ENCODE measurements around the gene PROSER1. TPM values are rescaled to one million over a fixed set of nuclear protein-coding genes. Genes with fewer than 3 reads are reported as not detected.

PROSER1 gene
- total RNA-seq, 1 donor from 2014 or later, result 63.7 TPM

DNA sequence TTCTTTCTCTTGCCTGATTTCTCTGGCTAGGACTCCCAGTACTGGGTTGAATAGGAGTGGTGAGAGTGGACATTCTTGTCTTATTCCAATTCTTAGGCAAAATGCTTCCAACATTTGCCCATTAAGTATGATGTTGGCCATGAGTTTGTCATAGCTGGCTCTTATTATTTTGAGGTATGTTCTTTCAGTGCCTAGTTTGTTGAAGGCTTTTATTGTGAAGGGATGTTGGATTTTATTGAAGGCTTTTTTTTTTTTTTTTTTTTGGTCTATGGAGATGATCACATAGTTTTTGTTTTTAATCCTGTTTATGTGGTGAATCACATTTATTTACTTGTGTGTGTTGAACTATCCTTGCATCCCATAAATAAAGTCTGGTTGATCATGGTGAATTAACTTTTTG is 20.2 kb upstream of the PROSER1 start:
- no peaks in the 10 kb centered on the region for H3K9me3 Mint-ChIP-seq (ENCODE audit: unreplicated experiment)
- TF ChIP-seq, protein P1, sequence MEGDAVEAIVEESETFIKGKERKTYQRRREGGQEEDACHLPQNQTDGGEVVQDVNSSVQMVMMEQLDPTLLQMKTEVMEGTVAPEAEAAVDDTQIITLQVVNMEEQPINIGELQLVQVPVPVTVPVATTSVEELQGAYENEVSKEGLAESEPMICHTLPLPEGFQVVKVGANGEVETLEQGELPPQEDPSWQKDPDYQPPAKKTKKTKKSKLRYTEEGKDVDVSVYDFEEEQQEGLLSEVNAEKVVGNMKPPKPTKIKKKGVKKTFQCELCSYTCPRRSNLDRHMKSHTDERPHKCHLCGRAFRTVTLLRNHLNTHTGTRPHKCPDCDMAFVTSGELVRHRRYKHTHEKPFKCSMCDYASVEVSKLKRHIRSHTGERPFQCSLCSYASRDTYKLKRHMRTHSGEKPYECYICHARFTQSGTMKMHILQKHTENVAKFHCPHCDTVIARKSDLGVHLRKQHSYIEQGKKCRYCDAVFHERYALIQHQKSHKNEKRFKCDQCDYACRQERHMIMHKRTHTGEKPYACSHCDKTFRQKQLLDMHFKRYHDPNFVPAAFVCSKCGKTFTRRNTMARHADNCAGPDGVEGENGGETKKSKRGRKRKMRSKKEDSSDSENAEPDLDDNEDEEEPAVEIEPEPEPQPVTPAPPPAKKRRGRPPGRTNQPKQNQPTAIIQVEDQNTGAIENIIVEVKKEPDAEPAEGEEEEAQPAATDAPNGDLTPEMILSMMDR (IDR thresholded peaks at IDR 0.05; ENCODE audit: partially characterized antibody, unreplicated experiment), result no peak
- no peaks in the 10 kb centered on the region for H3K27me3 Mint-ChIP-seq (ENCODE audit: unreplicated experiment)
- no peaks in the 10 kb centered on the region for H3K4me1 Mint-ChIP-seq (ENCODE audit: low read depth, unreplicated experiment)
- no peaks in the 10 kb centered on the region for H3K36me3 Mint-ChIP-seq (ENCODE audit: unreplicated experiment)
- DNase-seq, result no peak
- H3K4me3 Mint-ChIP-seq (ENCODE audit: unreplicated experiment), result no peak overlapping the region
- H3K27ac Mint-ChIP-seq (ENCODE audit: unreplicated experiment), result no peak overlapping the region

GRCh38 chr13:39056018-39056417 is 18.1 kb upstream of the PROSER1 start:
- Mint-ChIP-seq H3K4me1 (ENCODE audit: low read depth, unreplicated experiment) (no peaks in the 10 kb centered on the region), H3K27ac (ENCODE audit: unreplicated experiment) (no peak overlapping the region), H3K36me3 (ENCODE audit: unreplicated experiment) (no peaks in the 10 kb centered on the region), H3K4me3 (ENCODE audit: unreplicated experiment) (no peak overlapping the region), H3K27me3 (ENCODE audit: unreplicated experiment) (no peaks in the 10 kb centered on the region), H3K9me3 (ENCODE audit: unreplicated experiment) (no peaks in the 10 kb centered on the region)
- TF ChIP-seq, protein P1 (IDR thresholded peaks at IDR 0.05; ENCODE audit: partially characterized antibody, unreplicated experiment), result no peak
- no peak for DNase-seq

DNA sequence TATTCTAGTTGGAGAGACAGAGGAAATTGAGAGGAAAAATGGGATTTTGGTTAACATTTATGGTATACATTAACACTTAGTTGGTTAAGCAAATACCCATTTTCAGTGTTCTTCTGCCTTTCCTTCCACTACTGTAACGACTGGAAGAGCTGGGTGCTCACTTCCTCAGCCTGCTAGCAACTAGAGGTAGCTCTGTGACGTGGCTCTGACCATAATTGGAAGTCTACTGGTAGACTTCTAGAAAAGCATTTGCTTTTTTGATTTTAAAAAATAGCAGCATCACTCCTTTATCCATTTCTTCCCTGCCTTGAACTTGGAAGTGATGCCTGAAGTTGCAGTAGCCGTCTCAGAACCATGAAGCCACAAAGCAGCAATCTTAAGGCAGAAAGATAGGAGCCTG is 16.2 kb upstream of the PROSER1 start:
- no peaks in the 10 kb centered on the region for H3K9me3 Mint-ChIP-seq (ENCODE audit: unreplicated experiment)
- H3K4me3 Mint-ChIP-seq (ENCODE audit: unreplicated experiment), result no peak overlapping the region
- H3K4me1 Mint-ChIP-seq (ENCODE audit: low read depth, unreplicated experiment), result no peaks in the 10 kb centered on the region
- no peak for DNase-seq
- H3K27me3 Mint-ChIP-seq (ENCODE audit: unreplicated experiment), result no peaks in the 10 kb centered on the region
- TF ChIP-seq, protein P1 (IDR thresholded peaks at IDR 0.05; ENCODE audit: partially characterized antibody, unreplicated experiment), result no peak
- no peaks in the 10 kb centered on the region for H3K36me3 Mint-ChIP-seq (ENCODE audit: unreplicated experiment)
- H3K27ac Mint-ChIP-seq (ENCODE audit: unreplicated experiment), result no peak overlapping the region

- Mint-ChIP-seq H3K4me3 (ENCODE audit: unreplicated experiment) (no peak overlapping the region), H3K27ac (ENCODE audit: unreplicated experiment) (no peak overlapping the region), H3K9me3 (ENCODE audit: unreplicated experiment) (no peaks in the 10 kb centered on the region), H3K36me3 (ENCODE audit: unreplicated experiment) (no peaks in the 10 kb centered on the region), H3K27me3 (ENCODE audit: unreplicated experiment) (no peaks in the 10 kb centered on the region), H3K4me1 (ENCODE audit: low read depth, unreplicated experiment) (no peaks in the 10 kb centered on the region)
- DNase-seq, result no peak
- TF ChIP-seq, protein P1 (IDR thresholded peaks at IDR 0.05; ENCODE audit: partially characterized antibody, unreplicated experiment), result no peak
Observed at GRCh38 chr13:39052944-39053343, 15.1 kb upstream of the PROSER1 start.

- H3K4me3 Mint-ChIP-seq (ENCODE audit: unreplicated experiment), result no peak overlapping the region
- H3K27me3 Mint-ChIP-seq (ENCODE audit: unreplicated experiment), result no peaks in the 10 kb centered on the region
- TF ChIP-seq, protein P1 (IDR thresholded peaks at IDR 0.05; ENCODE audit: partially characterized antibody, unreplicated experiment), result peak; percentile 20
- no peak overlapping the region for H3K27ac Mint-ChIP-seq (ENCODE audit: unreplicated experiment)
- H3K9me3 Mint-ChIP-seq (ENCODE audit: unreplicated experiment), result no peaks in the 10 kb centered on the region
- DNase-seq, result no peak
- H3K36me3 Mint-ChIP-seq (ENCODE audit: unreplicated experiment), result no peaks in the 10 kb centered on the region
- no peaks in the 10 kb centered on the region for H3K4me1 Mint-ChIP-seq (ENCODE audit: low read depth, unreplicated experiment)
Observed at GRCh38 chr13:39051157-39051556, 13.3 kb upstream of the PROSER1 start.
